ENCODE measurements around the gene ELP2.

The ELP2 gene

DNA sequence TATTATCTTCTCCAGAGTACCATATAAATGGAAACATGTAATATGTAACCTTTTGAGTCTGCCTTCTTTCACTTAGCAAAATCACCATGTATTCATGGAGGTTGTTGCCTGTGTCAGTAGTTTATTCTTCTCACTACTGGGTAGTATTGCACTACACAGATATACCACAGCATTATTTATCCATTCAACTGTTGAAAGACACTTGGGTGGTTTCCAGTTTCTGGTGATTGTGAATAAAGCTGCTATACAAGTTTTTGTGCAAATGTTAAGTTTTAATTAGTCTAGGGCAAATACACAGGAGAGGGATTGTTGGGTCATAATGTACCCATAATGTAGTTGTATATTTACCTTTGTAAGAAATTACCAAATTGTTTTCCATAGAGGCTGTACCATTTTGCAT is 32.7 kb upstream of the ELP2 start:
- H3K9me3 ChIP-seq (ENCODE audit: control insufficient read depth, low read length): no peaks in the 10 kb centered on the region
- TF ChIP-seq, protein P1, sequence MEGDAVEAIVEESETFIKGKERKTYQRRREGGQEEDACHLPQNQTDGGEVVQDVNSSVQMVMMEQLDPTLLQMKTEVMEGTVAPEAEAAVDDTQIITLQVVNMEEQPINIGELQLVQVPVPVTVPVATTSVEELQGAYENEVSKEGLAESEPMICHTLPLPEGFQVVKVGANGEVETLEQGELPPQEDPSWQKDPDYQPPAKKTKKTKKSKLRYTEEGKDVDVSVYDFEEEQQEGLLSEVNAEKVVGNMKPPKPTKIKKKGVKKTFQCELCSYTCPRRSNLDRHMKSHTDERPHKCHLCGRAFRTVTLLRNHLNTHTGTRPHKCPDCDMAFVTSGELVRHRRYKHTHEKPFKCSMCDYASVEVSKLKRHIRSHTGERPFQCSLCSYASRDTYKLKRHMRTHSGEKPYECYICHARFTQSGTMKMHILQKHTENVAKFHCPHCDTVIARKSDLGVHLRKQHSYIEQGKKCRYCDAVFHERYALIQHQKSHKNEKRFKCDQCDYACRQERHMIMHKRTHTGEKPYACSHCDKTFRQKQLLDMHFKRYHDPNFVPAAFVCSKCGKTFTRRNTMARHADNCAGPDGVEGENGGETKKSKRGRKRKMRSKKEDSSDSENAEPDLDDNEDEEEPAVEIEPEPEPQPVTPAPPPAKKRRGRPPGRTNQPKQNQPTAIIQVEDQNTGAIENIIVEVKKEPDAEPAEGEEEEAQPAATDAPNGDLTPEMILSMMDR (IDR thresholded peaks at IDR 0.05): no peak
- H3K36me3 ChIP-seq (ENCODE audit: control insufficient read depth, insufficient read depth, low read length): no peaks in the 10 kb centered on the region
- no peaks in the 10 kb centered on the region for H3K27me3 ChIP-seq (ENCODE audit: control insufficient read depth, insufficient read depth, low read length)
- H2AFZ ChIP-seq: no peak overlapping the region
- no peak overlapping the region for H3K27ac ChIP-seq
- no peak overlapping the region for H3K9ac ChIP-seq
- H3K4me3 ChIP-seq (ENCODE audit: low read depth, low read length): no peak overlapping the region
- no peak overlapping the region for H3K4me2 ChIP-seq (ENCODE audit: low read length)
- H3K79me2 ChIP-seq: no peaks in the 10 kb centered on the region
- H3K4me1 ChIP-seq: peaks cover 2% of the 10 kb centered on the region

DNA sequence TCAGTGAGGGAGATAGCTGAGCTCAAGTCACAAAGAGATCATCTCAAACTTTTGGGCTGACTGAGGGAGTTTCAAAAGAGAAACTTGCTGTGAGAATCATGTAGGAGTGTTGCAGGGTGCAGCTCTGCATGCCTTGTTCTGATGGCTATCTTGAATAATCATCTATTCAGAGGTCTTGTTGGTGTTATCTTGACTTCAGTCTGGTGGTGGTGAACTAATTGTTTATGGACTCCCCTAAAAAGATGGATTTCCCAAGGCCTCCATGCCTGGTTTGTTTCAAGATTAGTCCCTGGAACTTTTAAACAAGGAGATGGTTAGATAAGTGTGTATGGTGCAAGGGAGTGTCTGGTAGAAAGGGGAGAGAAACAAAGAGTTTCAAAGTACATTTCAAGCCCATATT is 30.4 kb upstream of the ELP2 start:
- Histone ChIP-seq H3K4me3 (ENCODE audit: low read depth, low read length) (no peak overlapping the region), H2AFZ (no peak overlapping the region), H3K9me3 (ENCODE audit: control insufficient read depth, low read length) (no peaks in the 10 kb centered on the region), H3K27me3 (ENCODE audit: control insufficient read depth, insufficient read depth, low read length) (no peaks in the 10 kb centered on the region), H3K4me1 (no peaks in the 10 kb centered on the region), H3K36me3 (ENCODE audit: control insufficient read depth, insufficient read depth, low read length) (no peaks in the 10 kb centered on the region), H3K79me2 (no peaks in the 10 kb centered on the region), H3K9ac (no peak overlapping the region), H3K4me2 (ENCODE audit: low read length) (no peak overlapping the region), H3K27ac (no peak overlapping the region)
- TF ChIP-seq, protein P1 (IDR thresholded peaks at IDR 0.05): no peak

DNA sequence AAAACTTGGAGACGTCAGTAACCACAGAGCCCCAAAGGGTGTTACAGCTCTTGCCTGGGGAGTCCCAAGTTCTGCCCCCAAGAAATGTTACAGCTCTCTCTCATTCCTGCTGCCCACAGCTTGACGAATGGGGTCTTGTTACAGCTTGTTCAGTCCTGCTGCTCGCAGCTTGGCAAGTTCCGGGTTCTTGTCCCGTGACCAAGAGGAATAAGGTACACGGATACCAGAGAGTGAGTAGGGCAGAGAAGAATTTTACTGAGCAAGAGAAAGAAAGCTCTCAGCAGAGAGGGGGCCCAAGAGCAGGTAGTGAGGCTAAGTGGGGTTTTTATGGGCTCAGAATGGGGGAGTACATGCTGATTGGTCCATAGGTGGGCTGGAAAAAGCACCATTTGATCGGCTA is 27.8 kb upstream of the ELP2 start:
- no peaks in the 10 kb centered on the region for H3K9me3 ChIP-seq (ENCODE audit: control insufficient read depth, low read length)
- no peaks in the 10 kb centered on the region for H3K79me2 ChIP-seq
- no peak overlapping the region for H3K4me2 ChIP-seq (ENCODE audit: low read length)
- TF ChIP-seq, protein P1 (IDR thresholded peaks at IDR 0.05): no peak
- H3K4me3 ChIP-seq (ENCODE audit: low read depth, low read length): no peak overlapping the region
- H2AFZ ChIP-seq: no peak overlapping the region
- no peaks in the 10 kb centered on the region for H3K4me1 ChIP-seq
- H3K9ac ChIP-seq: no peak overlapping the region
- H3K27ac ChIP-seq: no peak overlapping the region
- no peaks in the 10 kb centered on the region for H3K27me3 ChIP-seq (ENCODE audit: control insufficient read depth, insufficient read depth, low read length)
- H3K36me3 ChIP-seq (ENCODE audit: control insufficient read depth, insufficient read depth, low read length): no peaks in the 10 kb centered on the region

GRCh38 chr18:36104749-36105148 is 24.9 kb upstream of the ELP2 start:
- TF ChIP-seq, protein P1 (IDR thresholded peaks at IDR 0.05): no peak
- no peaks in the 10 kb centered on the region for H3K9me3 ChIP-seq (ENCODE audit: control insufficient read depth, low read length)
- no peaks in the 10 kb centered on the region for H3K4me1 ChIP-seq

DNA sequence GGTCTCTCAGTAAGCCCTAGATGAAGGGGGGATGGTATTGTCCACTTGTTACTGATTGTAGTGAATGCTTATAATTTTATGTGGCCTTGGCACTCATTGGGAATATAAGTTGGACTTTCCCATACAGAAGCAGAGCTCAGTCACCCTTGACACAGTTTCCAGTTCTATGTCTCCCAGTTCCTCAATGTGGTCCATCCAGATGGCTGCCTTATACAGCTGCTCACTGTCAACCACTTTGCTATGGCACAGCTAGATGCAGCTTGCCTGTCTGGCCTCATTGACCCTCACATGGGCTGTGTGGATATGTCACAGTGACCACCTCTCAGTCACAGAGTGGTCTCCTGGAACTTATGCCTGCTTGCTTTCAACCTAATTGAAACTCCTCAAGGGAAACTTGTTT is 22.2 kb upstream of the ELP2 start:
- no peak overlapping the region for H3K27ac ChIP-seq
- TF ChIP-seq, protein P1 (IDR thresholded peaks at IDR 0.05): no peak

More at GRCh38 chr18:36104749-36105148, 24.9 kb upstream of the ELP2 start:
- H3K79me2 ChIP-seq: no peaks in the 10 kb centered on the region
- H3K9ac ChIP-seq: no peak overlapping the region
- H2AFZ ChIP-seq: no peak overlapping the region
- H3K27ac ChIP-seq: no peak overlapping the region
- no peaks in the 10 kb centered on the region for H3K36me3 ChIP-seq (ENCODE audit: control insufficient read depth, insufficient read depth, low read length)
- H3K27me3 ChIP-seq (ENCODE audit: control insufficient read depth, insufficient read depth, low read length): no peaks in the 10 kb centered on the region
- H3K4me2 ChIP-seq (ENCODE audit: low read length): no peak overlapping the region
- no peak overlapping the region for H3K4me3 ChIP-seq (ENCODE audit: low read depth, low read length)

More for the DNA sequence above, 22.2 kb upstream of the ELP2 start:
- no peak overlapping the region for H3K4me2 ChIP-seq (ENCODE audit: low read length)
- H2AFZ ChIP-seq: no peak overlapping the region
- no peaks in the 10 kb centered on the region for H3K79me2 ChIP-seq
- no peaks in the 10 kb centered on the region for H3K9me3 ChIP-seq (ENCODE audit: control insufficient read depth, low read length)
- H3K4me1 ChIP-seq: no peaks in the 10 kb centered on the region
- H3K36me3 ChIP-seq (ENCODE audit: control insufficient read depth, insufficient read depth, low read length): no peaks in the 10 kb centered on the region
- H3K27me3 ChIP-seq (ENCODE audit: control insufficient read depth, insufficient read depth, low read length): no peaks in the 10 kb centered on the region
- H3K9ac ChIP-seq: no peak overlapping the region
- no peak overlapping the region for H3K4me3 ChIP-seq (ENCODE audit: low read depth, low read length)
